Endothelial cell of umbilical vein (primary cell): ENCODE results near the gene ATF6B.

Source experiments
- EZH2 ChIP-seq: IDR thresholded peaks from 2 replicates; pipeline ENCODE4 v1.6.1; 2012; ENCODE audit warnings: borderline replicate concordance, low read depth, mild to moderate bottlenecking, moderate library complexity, low read length, inconsistent platforms; ENCODE audit not compliant: severe bottlenecking
- POLR2A ChIP-seq: IDR thresholded peaks from 2 replicates; pipeline ENCODE4 v1.6.1; 2012; ENCODE audit warnings: low read depth, mild to moderate bottlenecking, control low read depth, low read length
- TF ChIP-seq, protein P1 (sequence below), 2 donors: IDR thresholded peaks; 1 replicate in 1 of 2; 2 replicates in 1 of 2; pipeline ENCODE4 v1.5.1; 2011; ENCODE audit warnings: low read length in 2 of 2, mild to moderate bottlenecking in 2 of 2, moderate library complexity in 2 of 2, control low read depth in 1 of 2, inconsistent platforms in 1 of 2, low read depth in 1 of 2; ENCODE audit not compliant: insufficient read depth in 1 of 2; ENCODE audit errors: extremely low read depth in 1 of 2

DNA sequence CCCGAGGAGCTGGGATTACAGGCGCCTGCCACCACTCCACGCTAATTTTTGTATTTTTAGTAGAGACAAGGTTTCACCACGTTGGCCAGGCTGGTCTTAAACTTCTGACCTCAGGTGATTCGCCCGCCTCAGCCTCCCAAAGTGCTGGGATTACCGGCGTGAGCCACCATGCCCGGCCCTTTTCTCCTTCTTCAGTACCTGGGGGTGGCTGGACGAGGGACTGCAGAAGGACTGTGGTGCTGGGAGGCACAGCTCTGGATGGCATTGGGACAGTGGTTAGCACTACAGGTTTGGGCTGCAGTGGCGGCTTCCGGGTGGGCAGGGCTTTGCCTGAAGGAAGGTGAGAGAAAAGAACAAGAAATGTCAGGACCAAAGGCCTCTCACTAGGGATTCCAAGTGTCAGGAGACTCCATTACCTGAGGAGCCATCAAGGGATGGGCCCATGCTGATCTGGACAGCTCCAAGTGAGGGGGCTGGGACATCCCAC lies 7.4 kb downstream of the ATF6B start:
- TF ChIP-seq, protein P1, sequence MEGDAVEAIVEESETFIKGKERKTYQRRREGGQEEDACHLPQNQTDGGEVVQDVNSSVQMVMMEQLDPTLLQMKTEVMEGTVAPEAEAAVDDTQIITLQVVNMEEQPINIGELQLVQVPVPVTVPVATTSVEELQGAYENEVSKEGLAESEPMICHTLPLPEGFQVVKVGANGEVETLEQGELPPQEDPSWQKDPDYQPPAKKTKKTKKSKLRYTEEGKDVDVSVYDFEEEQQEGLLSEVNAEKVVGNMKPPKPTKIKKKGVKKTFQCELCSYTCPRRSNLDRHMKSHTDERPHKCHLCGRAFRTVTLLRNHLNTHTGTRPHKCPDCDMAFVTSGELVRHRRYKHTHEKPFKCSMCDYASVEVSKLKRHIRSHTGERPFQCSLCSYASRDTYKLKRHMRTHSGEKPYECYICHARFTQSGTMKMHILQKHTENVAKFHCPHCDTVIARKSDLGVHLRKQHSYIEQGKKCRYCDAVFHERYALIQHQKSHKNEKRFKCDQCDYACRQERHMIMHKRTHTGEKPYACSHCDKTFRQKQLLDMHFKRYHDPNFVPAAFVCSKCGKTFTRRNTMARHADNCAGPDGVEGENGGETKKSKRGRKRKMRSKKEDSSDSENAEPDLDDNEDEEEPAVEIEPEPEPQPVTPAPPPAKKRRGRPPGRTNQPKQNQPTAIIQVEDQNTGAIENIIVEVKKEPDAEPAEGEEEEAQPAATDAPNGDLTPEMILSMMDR (IDR thresholded peaks at IDR 0.05; ENCODE audit: extremely low read depth in 1 of 2, insufficient read depth in 1 of 2, low read depth in 1 of 2, low read length in 2 of 2), result no peak
- TF ChIP-seq POLR2A (no peak), EZH2 (no peak)
